H1 (cell line): ENCODE results near the gene C11orf58. TPM values are rescaled to one million over a fixed set of nuclear protein-coding genes. Genes with fewer than 3 reads are reported as not detected.

ENCODE experiments used
- CTCF ChIA-PET: fragments of 300-600 bp; sonication (Branson Sonifier 250); formaldehyde crosslinking; loops from one replicate; lab custom pipeline; 2021; ENCODE audit not compliant: partially characterized antibody; lab: Charles Lee
- POLR2A ChIA-PET: fragments of 300-600 bp; sonication (Branson Sonifier 250); formaldehyde crosslinking; loops from one replicate; lab custom pipeline; 2021; ENCODE audit warnings: inconsistent platforms; ENCODE audit not compliant: partially characterized antibody; lab: Charles Lee
- DNase-seq, 2 experiments: peaks; one replicate each; pipeline versions ENCODE4 v3.0.0 to v3.0.0-alpha.2; 2010 to 2022; ENCODE audit warnings: low spot score in 2 of 2, low read depth in 1 of 2, mixed read lengths in 1 of 2
- FAIRE-seq: peaks from 2 replicates; lab custom pipeline; 2011; peaks lifted over from hg19 to GRCh38; lab: Jason Lieb, UNC
- H2AFZ ChIP-seq: 2 replicates; pipeline ENCODE4 v1.8.1; 2012; ENCODE audit warnings: low read length, inconsistent platforms
- H2AK5ac ChIP-seq: 2 replicates; pipeline ENCODE4 v1.6.1; 2013; ENCODE audit warnings: low read depth, low read length
- H2BK120ac ChIP-seq: replicated peaks from 2 replicates; pipeline ENCODE3; 2013; ENCODE audit warnings: low read depth, low read length, inconsistent platforms
- H2BK12ac ChIP-seq: 2 replicates; pipeline ENCODE4 v1.6.1; 2013; ENCODE audit warnings: low read depth, low read length
- H2BK15ac ChIP-seq: 2 replicates; pipeline ENCODE4 v1.6.1; 2013; ENCODE audit warnings: low read length
- H2BK20ac ChIP-seq: 2 replicates; pipeline ENCODE4 v1.6.1; 2013; ENCODE audit warnings: low read length
- H2BK5ac ChIP-seq: 2 replicates; pipeline ENCODE4 v1.6.1; 2013; ENCODE audit warnings: low read depth, low read length
- H3K14ac ChIP-seq: 2 replicates; pipeline ENCODE4 v1.6.1; 2013; ENCODE audit warnings: inconsistent platforms; ENCODE audit not compliant: insufficient read length
- H3K18ac ChIP-seq: 2 replicates; pipeline ENCODE4 v1.6.1; 2013; ENCODE audit warnings: low read length; ENCODE audit errors: extremely low read depth
- H3K23ac ChIP-seq: 2 replicates; pipeline ENCODE4 v1.6.1; 2013; ENCODE audit warnings: inconsistent platforms; ENCODE audit not compliant: insufficient read length
- H3K23me2 ChIP-seq: 2 replicates; pipeline ENCODE4 v1.6.1; 2013; ENCODE audit warnings: low read depth, low read length
- H3K27ac ChIP-seq: 2 replicates; pipeline ENCODE4 v1.6.1; 2011; ENCODE audit warnings: low read depth, low read length, inconsistent platforms
- H3K27me3 ChIP-seq, 4 experiments: replicated peaks in 1 of 4; 1 replicate in 1 of 4; 2 replicates in 3 of 4; pipeline versions ENCODE4 v1.6.1 to v1.8.1; 2011 to 2013; ENCODE audit warnings: low read length in 3 of 4, mild to moderate bottlenecking in 3 of 4, inconsistent platforms in 2 of 4, mixed read lengths in 2 of 4, moderate library complexity in 1 of 4; ENCODE audit not compliant: control insufficient read depth in 3 of 4, insufficient read depth in 3 of 4; ENCODE audit errors: extremely low read depth in 1 of 4
- H3K36me3 ChIP-seq, 4 experiments: 2 replicates each; pipeline versions ENCODE4 v1.6.1 to v1.8.1; 2011 to 2013; ENCODE audit warnings: mild to moderate bottlenecking in 4 of 4, low read length in 3 of 4, moderate library complexity in 2 of 4, control low read depth in 1 of 4, inconsistent platforms in 1 of 4; ENCODE audit not compliant: insufficient read depth in 4 of 4, control insufficient read depth in 2 of 4
- H3K4ac ChIP-seq: replicated peaks from 2 replicates; pipeline ENCODE3; 2013; ENCODE audit warnings: low read length, low read depth, mixed read lengths, inconsistent platforms; ENCODE audit not compliant: insufficient read length
- H3K4me1 ChIP-seq, 4 experiments: replicated peaks in 1 of 4; 1 replicate in 1 of 4; 2 replicates in 3 of 4; pipeline versions ENCODE4 v1.6.1 to v1.8.1; 2011 to 2013; ENCODE audit warnings: low read length in 3 of 4, inconsistent platforms in 2 of 4, mixed read lengths in 1 of 4; ENCODE audit not compliant: insufficient read depth in 4 of 4, control insufficient read depth in 3 of 4
- H3K4me2 ChIP-seq, 2 experiments: 2 replicates each; pipeline versions ENCODE4 v1.6.1 to v1.8.1; 2011 to 2013; ENCODE audit warnings: low read depth in 2 of 2, low read length in 2 of 2, control low read depth in 1 of 2, inconsistent platforms in 1 of 2, mild to moderate bottlenecking in 1 of 2; ENCODE audit not compliant: insufficient read depth in 1 of 2
- H3K4me3 ChIP-seq, 4 experiments: fragments of 200-600, 300-600 bp in 1 of 4; sonication (generic), shearing (Covaris generic), sonication (Bioruptor Twin) in 1 of 4; 2 replicates each; pipeline versions ENCODE4 v1.5.1 to v1.8.1; 2011 to 2016; ENCODE audit warnings: low read length in 4 of 4, low read depth in 3 of 4, control low read depth in 2 of 4, inconsistent platforms in 2 of 4, mild to moderate bottlenecking in 2 of 4, mixed read lengths in 1 of 4, moderate library complexity in 1 of 4; ENCODE audit not compliant: insufficient read depth in 2 of 4; ENCODE audit errors: extremely low read depth in 1 of 4
- H3K56ac ChIP-seq: replicated peaks from 2 replicates; pipeline ENCODE3; 2013; ENCODE audit warnings: low read depth, mild to moderate bottlenecking, mixed read lengths, low read length, inconsistent platforms; ENCODE audit not compliant: insufficient read length
- H3K79me1 ChIP-seq: 2 replicates; pipeline ENCODE4 v1.6.1; 2013; ENCODE audit warnings: low read depth, low read length, control low read depth
- H3K79me2 ChIP-seq, 2 experiments: 2 replicates each; pipeline versions ENCODE4 v1.6.1 to v1.8.1; 2012 to 2013; ENCODE audit warnings: low read length in 2 of 2, mild to moderate bottlenecking in 2 of 2, inconsistent platforms in 1 of 2; ENCODE audit not compliant: insufficient read depth in 2 of 2, control insufficient read depth in 1 of 2
- H3K9ac ChIP-seq, 4 experiments: replicated peaks in 1 of 4; 1 replicate in 1 of 4; 2 replicates in 3 of 4; pipeline versions ENCODE4 v1.6.1 to v1.8.1; 2011 to 2013; ENCODE audit warnings: low read depth in 3 of 4, low read length in 3 of 4, control low read depth in 2 of 4, mild to moderate bottlenecking in 2 of 4, moderate library complexity in 2 of 4, inconsistent platforms in 1 of 4; ENCODE audit errors: extremely low read depth in 1 of 4
- H3K9me3 ChIP-seq, 2 experiments: 2 replicates each; pipeline versions ENCODE4 v1.6.1 to v1.8.1; 2012 to 2013; ENCODE audit warnings: mild to moderate bottlenecking in 2 of 2, moderate library complexity in 2 of 2, control low read depth in 1 of 2, inconsistent platforms in 1 of 2, low read depth in 1 of 2, low read length in 1 of 2, mixed read lengths in 1 of 2; ENCODE audit not compliant: insufficient read depth in 2 of 2
- H4K20me1 ChIP-seq, 2 experiments: replicated peaks in 1 of 2; 2 replicates each; pipeline versions ENCODE3 to v1.8.1; 2011 to 2013; ENCODE audit warnings: inconsistent platforms in 2 of 2, low read length in 2 of 2, mild to moderate bottlenecking in 1 of 2; ENCODE audit not compliant: insufficient read depth in 2 of 2, control insufficient read depth in 1 of 2
- H4K5ac ChIP-seq: 2 replicates; pipeline ENCODE4 v1.6.1; 2013; ENCODE audit warnings: low read length, low read depth, mixed read lengths, inconsistent platforms; ENCODE audit not compliant: insufficient read length
- H4K8ac ChIP-seq: 2 replicates; pipeline ENCODE4 v1.8.0; 2013; ENCODE audit warnings: mild to moderate bottlenecking, moderate library complexity, low read length, inconsistent platforms; ENCODE audit not compliant: insufficient read depth; ENCODE audit errors: extremely low read depth
- H4K91ac ChIP-seq: replicated peaks from 2 replicates; pipeline ENCODE3; 2013; ENCODE audit warnings: low read length, mixed read lengths, inconsistent platforms; ENCODE audit not compliant: insufficient read length
- BCL11A ChIP-seq, 2 experiments: IDR thresholded peaks; one replicate each; pipeline ENCODE4 v1.6.1; 2011; ENCODE audit warnings: low read depth in 2 of 2, low read length in 2 of 2, mild to moderate bottlenecking in 2 of 2
- CBX8 ChIP-seq: fragments of 300-800, 300-1000 bp; sonication (generic); IDR thresholded peaks from 2 replicates; pipeline ENCODE4 v1.7.1; 2016; ENCODE audit warnings: low read depth, low read length, borderline replicate concordance
- CTBP2 ChIP-seq: IDR thresholded peaks from 2 replicates; pipeline ENCODE4 v1.7.0; 2011; ENCODE audit warnings: borderline replicate concordance, mild to moderate bottlenecking, moderate library complexity, mixed read lengths, low read length; ENCODE audit not compliant: insufficient read depth, insufficient read length
- GABPA ChIP-seq: IDR thresholded peaks from 2 replicates; pipeline ENCODE4 v1.6.1; 2011; ENCODE audit warnings: mild to moderate bottlenecking, low read length, moderate library complexity, borderline replicate concordance; ENCODE audit not compliant: insufficient read depth
- JUND ChIP-seq: IDR thresholded peaks from 2 replicates; pipeline ENCODE4 v1.6.1; 2011; ENCODE audit warnings: mild to moderate bottlenecking, improper control_type of control experiment, low read length
- KDM1A ChIP-seq: fragments of 200-600, 300-600 bp; sonication (generic); IDR thresholded peaks from 2 replicates; pipeline ENCODE4 v1.7.1; 2016; ENCODE audit warnings: mild to moderate bottlenecking, low read length, borderline replicate concordance
- KDM5A ChIP-seq: fragments of 200-600 bp; IDR thresholded peaks from 2 replicates; pipeline ENCODE4 v1.7.1; 2012; ENCODE audit warnings: mild to moderate bottlenecking, low read length, inconsistent platforms, mixed read lengths
- NRF1 ChIP-seq: IDR thresholded peaks from 2 replicates; pipeline ENCODE4 v1.6.1; 2011; ENCODE audit warnings: mild to moderate bottlenecking, low read depth, low read length, improper control_type of control experiment
- RBBP5 ChIP-seq: IDR thresholded peaks from 2 replicates; pipeline ENCODE4 v1.7.1; 2012; ENCODE audit warnings: low read depth, mild to moderate bottlenecking, inconsistent platforms, low read length, moderate library complexity, borderline replicate concordance
- SIN3A ChIP-seq, 2 experiments: IDR thresholded peaks in 1 of 2; conservative IDR thresholded peaks in 1 of 2; 2 replicates each; pipeline ENCODE4 v1.6.1; 2011 to 2012; ENCODE audit warnings: low read length in 2 of 2, improper control_type of control experiment in 1 of 2, low read depth in 1 of 2, mild to moderate bottlenecking in 1 of 2
- TBP ChIP-seq: IDR thresholded peaks from 2 replicates; pipeline ENCODE4 v1.6.1; 2011; ENCODE audit warnings: low read depth, low read length, improper control_type of control experiment
- WGBS, 2 experiments: shearing (Covaris generic) in 1 of 2; methylation state at CpG; one replicate each; pipeline versions ENCODE4 v1.1.6 to v1.1.7; 2013 to 2015; ENCODE audit warnings: low lambda C conversion rate in 2 of 2, mixed read lengths in 2 of 2, inconsistent platforms in 1 of 2, low coverage in 1 of 2, missing lambda C conversion rate in 1 of 2; ENCODE audit not compliant: insufficient replicate concordance in 2 of 2, insufficient coverage in 1 of 2, insufficient read length in 1 of 2; ENCODE audit errors: extremely low coverage in 1 of 2, missing lambda C conversion rate in 1 of 2; 5-methylcytosine and 5-hydroxymethylcytosine counted together
- polyA plus RNA-seq, 7 experiments: library from polyadenylated mRNA; depleted of rRNA in 3 of 7; stranded (reverse) in 5 of 7; unstranded in 2 of 7; fragments of >200 nt in 5 of 7; fragments of 200-250 nt in 2 of 7; gene quantifications; 1 replicate in 5 of 7; 2 replicates in 1 of 7; 4 replicates in 1 of 7; pipeline versions ENCODE4 v1.2.1 to v1.2.3, GENCODE V29; 2011 to 2013; ENCODE audit warnings: missing spikeins in 2 of 7, mixed read lengths in 2 of 7
- total RNA-seq: library from RNA; stranded (reverse); fragmentation: NEBNext Ultra II Directional; extraction: Animal tissue kit (Norgen Biotek cat#: 25700); gene quantifications from 2 replicates; pipeline ENCODE4 v1.2.1, GENCODE V29; 2021
- TF ChIP-seq, protein P1 (sequence below): IDR thresholded peaks from 2 replicates; pipeline ENCODE4 v1.6.1; 2012; ENCODE audit warnings: low read length, inconsistent platforms

Gene C11orf58
- total and polyA plus RNA-seq, 2 of the 8 experiments (the other 6 are each of a cell fraction or from before 2014, with no cell fraction given) = 70.7 to 181 TPM

- H3K4me1 ChIP-seq = peaks cover 0 to 6% (median 3%) of the 10 kb centered on the region in 4 experiments; a peak in 4 of 7 replicates
- H2BK15ac ChIP-seq = no peak overlapping the region
- WGBS, 2 experiments = 92% methylated on average over 4 of the region's 4 CpGs; no CpG with 5 or more reads in 1 of the 2 experiments
- H2BK12ac ChIP-seq = no peak overlapping the region
- peaks cover 31 to 93% of the 10 kb centered on the region in 2 experiments for H3K79me2 ChIP-seq
- H3K27me3 ChIP-seq = peaks cover 0 to 1% (median 0%) of the 10 kb centered on the region in 4 experiments; a peak in 1 of 7 replicates
- H3K23ac ChIP-seq = no peak overlapping the region
- no peak overlapping the region for H3K9ac ChIP-seq
- H3K36me3 ChIP-seq = peaks cover 3 to 51% (median 28%) of the 10 kb centered on the region in 4 experiments; a peak in 7 of 8 replicates
- no peak overlapping the region for H3K18ac ChIP-seq
- H2AK5ac ChIP-seq = no peak overlapping the region
- no peak overlapping the region for H2AFZ ChIP-seq
- no peak overlapping the region for H3K4me3 ChIP-seq
- no peak overlapping the region for H2BK5ac ChIP-seq
- no peak overlapping the region for H4K5ac ChIP-seq
- no peak overlapping the region for H3K56ac ChIP-seq
- H3K4ac ChIP-seq = no peak overlapping the region
- no peak overlapping the region for H3K14ac ChIP-seq
- no peak for FAIRE-seq
- ChIA-PET POLR2A (no interaction called here), CTCF (interaction anchor here (1.5 kb wide), 1 partner anchor 11 kb away, joined by 5 read pairs; no protein-coding TSS in a partner anchor)
- H3K27ac ChIP-seq = no peak overlapping the region
- H4K8ac ChIP-seq = no peak overlapping the region
- H4K20me1 ChIP-seq = peaks cover 6 to 8% of the 10 kb centered on the region in 2 experiments
- H4K91ac ChIP-seq = no peak overlapping the region
- no peak overlapping the region for H3K4me2 ChIP-seq
- H3K9me3 ChIP-seq = no peaks in the 10 kb centered on the region
- peaks cover 12% of the 10 kb centered on the region for H3K79me1 ChIP-seq
- no peak for DNase-seq
- H3K23me2 ChIP-seq = no peaks in the 10 kb centered on the region
- H2BK20ac ChIP-seq = no peak overlapping the region
- H2BK120ac ChIP-seq = no peak overlapping the region
- TF ChIP-seq BCL11A (IDR thresholded peaks at IDR 0.05; ENCODE audit: low read depth in 2 of 2, low read length in 2 of 2) = no peak
- no peak for TF ChIP-seq GABPA
- TF ChIP-seq JUND = no peak
- TF ChIP-seq SIN3A (conservative IDR thresholded peaks at IDR 0.05 in 1 of 2, IDR thresholded peaks at IDR 0.05 in 1 of 2; ENCODE audit: low read depth in 1 of 2, low read length in 2 of 2) = no peak
- no peak for TF ChIP-seq NRF1
- no peak for TF ChIP-seq KDM1A
- no peak for TF ChIP-seq CBX8
- TF ChIP-seq, protein P1, sequence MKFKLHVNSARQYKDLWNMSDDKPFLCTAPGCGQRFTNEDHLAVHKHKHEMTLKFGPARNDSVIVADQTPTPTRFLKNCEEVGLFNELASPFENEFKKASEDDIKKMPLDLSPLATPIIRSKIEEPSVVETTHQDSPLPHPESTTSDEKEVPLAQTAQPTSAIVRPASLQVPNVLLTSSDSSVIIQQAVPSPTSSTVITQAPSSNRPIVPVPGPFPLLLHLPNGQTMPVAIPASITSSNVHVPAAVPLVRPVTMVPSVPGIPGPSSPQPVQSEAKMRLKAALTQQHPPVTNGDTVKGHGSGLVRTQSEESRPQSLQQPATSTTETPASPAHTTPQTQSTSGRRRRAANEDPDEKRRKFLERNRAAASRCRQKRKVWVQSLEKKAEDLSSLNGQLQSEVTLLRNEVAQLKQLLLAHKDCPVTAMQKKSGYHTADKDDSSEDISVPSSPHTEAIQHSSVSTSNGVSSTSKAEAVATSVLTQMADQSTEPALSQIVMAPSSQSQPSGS = no peak
- TF ChIP-seq KDM5A = no peak
- TF ChIP-seq TBP = no peak
- no peak for TF ChIP-seq CTBP2
- no peak for TF ChIP-seq RBBP5
These were observed 5.0 kb downstream of the C11orf58 start for GRCh38 chr11:16743478-16743877.
